ENCODE results near the gene RAD23A. TPM values are rescaled to one million over a fixed set of nuclear protein-coding genes. Genes with fewer than 3 reads are reported as not detected.

The RAD23A gene
- total and polyA plus RNA-seq, 2 of the 4 experiments (the other 2 are of a cell fraction) = 54.3 to 67.8 TPM

DNA sequence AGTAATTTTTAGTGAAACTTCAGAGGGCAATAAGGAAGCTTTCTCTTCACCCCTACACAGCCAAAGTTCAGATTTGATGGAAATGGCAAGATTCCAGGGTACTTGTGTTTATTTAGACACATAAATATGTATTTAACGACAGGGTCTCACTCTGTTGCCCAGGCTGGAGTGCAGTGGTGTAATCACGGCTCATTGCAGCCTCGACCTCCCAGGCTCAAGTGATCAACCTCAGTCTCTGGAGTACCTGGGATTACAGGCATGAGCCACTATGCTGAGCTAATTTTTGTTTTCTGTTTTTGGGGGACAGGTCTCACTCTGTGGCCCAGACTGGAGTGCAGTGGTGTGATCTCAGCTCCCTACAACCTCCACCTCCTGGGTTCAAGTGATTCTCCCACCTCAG, 24.6 kb upstream of the RAD23A start:
- Histone ChIP-seq H2AFZ (replicated peaks; ENCODE audit: low read length, poor library complexity) (no peak overlapping the region), H3K18ac (ENCODE audit: low read depth, low read length) (no peak overlapping the region), H3K23ac (ENCODE audit: low read depth, low read length) (no peak overlapping the region), H4K5ac (ENCODE audit: low read depth, low read length) (no peak overlapping the region), H3K9me3 (ENCODE audit: control insufficient read depth, insufficient read depth, low read length) (no peaks in the 10 kb centered on the region), H3K9ac (ENCODE audit: low read depth, low read length) (no peak overlapping the region), H3K56ac (ENCODE audit: extremely low read depth, insufficient read depth, low read length) (no peak overlapping the region), H3K27ac (ENCODE audit: insufficient read depth, low read length) (no peak overlapping the region), H2BK120ac (ENCODE audit: low read depth, low read length) (no peak overlapping the region), H2BK15ac (ENCODE audit: low read depth, low read length) (no peak overlapping the region), H2BK20ac (ENCODE audit: low read depth, low read length) (no peak overlapping the region), H3K27me3 (ENCODE audit: control insufficient read depth, insufficient read depth, low read length) (no peaks in the 10 kb centered on the region), H2AK9ac (replicated peaks; ENCODE audit: low read depth, low read length, poor library complexity) (no peak overlapping the region), H3K79me1 (ENCODE audit: low read depth in 1 of 2, low read length in 2 of 2) (peaks cover 0 to 10% of the 10 kb centered on the region in 2 experiments; a peak in 1 of 4 replicates), H2AK5ac (ENCODE audit: low read depth, low read length) (no peak overlapping the region), H3K36me3 (ENCODE audit: control insufficient read depth, insufficient read depth, low read length) (peaks cover 30% of the 10 kb centered on the region), H4K91ac (ENCODE audit: insufficient read depth, low read depth, low read length) (no peak overlapping the region), H3K4me3 (ENCODE audit: insufficient read depth, low read depth, low read length) (no peak overlapping the region), H3K4me2 (ENCODE audit: low read depth, low read length) (no peak overlapping the region), H3K4ac (ENCODE audit: low read depth, low read length) (no peak overlapping the region), H3K14ac (replicated peaks; ENCODE audit: low read depth, low read length) (no peak overlapping the region), H4K8ac (ENCODE audit: low read depth in 2 of 2, low read length in 2 of 2) (no peak overlapping the region), H3K4me1 (ENCODE audit: control insufficient read depth, insufficient read depth, low read length) (no peaks in the 10 kb centered on the region), H4K20me1 (ENCODE audit: insufficient read depth, low read length) (no peaks in the 10 kb centered on the region; the same call in 1 of the 2 replicates), H3K9me1 (ENCODE audit: insufficient read depth, low read length) (no peaks in the 10 kb centered on the region), H2BK5ac (ENCODE audit: low read depth, low read length, poor library complexity, severe bottlenecking) (no peak overlapping the region)
- no peak for TF ChIP-seq MXI1 (IDR thresholded peaks at IDR 0.05; ENCODE audit: borderline replicate concordance, low read depth, low read length)
- TF ChIP-seq, protein P1, sequence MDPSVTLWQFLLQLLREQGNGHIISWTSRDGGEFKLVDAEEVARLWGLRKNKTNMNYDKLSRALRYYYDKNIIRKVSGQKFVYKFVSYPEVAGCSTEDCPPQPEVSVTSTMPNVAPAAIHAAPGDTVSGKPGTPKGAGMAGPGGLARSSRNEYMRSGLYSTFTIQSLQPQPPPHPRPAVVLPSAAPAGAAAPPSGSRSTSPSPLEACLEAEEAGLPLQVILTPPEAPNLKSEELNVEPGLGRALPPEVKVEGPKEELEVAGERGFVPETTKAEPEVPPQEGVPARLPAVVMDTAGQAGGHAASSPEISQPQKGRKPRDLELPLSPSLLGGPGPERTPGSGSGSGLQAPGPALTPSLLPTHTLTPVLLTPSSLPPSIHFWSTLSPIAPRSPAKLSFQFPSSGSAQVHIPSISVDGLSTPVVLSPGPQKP (IDR thresholded peaks at IDR 0.05; ENCODE audit: borderline replicate concordance, low read depth, low read length) = no peak
- TF ChIP-seq RCOR1 (IDR thresholded peaks at IDR 0.05; ENCODE audit: insufficient replicate concordance, low read length) = no peak
- no peak for TF ChIP-seq CEBPB (IDR thresholded peaks at IDR 0.05; ENCODE audit: low read depth, low read length)
- TF ChIP-seq CHD1 (IDR thresholded peaks at IDR 0.05; ENCODE audit: low read depth, low read length) = no peak
- TF ChIP-seq NFE2L2 (IDR thresholded peaks at IDR 0.05; ENCODE audit: low read depth, low read length) = no peak
- TF ChIP-seq MAZ (IDR thresholded peaks at IDR 0.05; ENCODE audit: borderline replicate concordance, low read depth, low read length) = no peak
- TF ChIP-seq POLR2A (IDR thresholded peaks at IDR 0.05; ENCODE audit: low read depth, low read length) = no peak
- no peak for TF ChIP-seq BHLHE40 (IDR thresholded peaks at IDR 0.05; ENCODE audit: low read depth, low read length)
- no peak for TF ChIP-seq RFX5 (IDR thresholded peaks at IDR 0.05; ENCODE audit: low read depth, low read length)
- no peak for TF ChIP-seq SMC3 (IDR thresholded peaks at IDR 0.05; ENCODE audit: low read depth, low read length)
- TF ChIP-seq, protein P2, sequence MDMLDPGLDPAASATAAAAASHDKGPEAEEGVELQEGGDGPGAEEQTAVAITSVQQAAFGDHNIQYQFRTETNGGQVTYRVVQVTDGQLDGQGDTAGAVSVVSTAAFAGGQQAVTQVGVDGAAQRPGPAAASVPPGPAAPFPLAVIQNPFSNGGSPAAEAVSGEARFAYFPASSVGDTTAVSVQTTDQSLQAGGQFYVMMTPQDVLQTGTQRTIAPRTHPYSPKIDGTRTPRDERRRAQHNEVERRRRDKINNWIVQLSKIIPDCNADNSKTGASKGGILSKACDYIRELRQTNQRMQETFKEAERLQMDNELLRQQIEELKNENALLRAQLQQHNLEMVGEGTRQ (IDR thresholded peaks at IDR 0.05; ENCODE audit: low read depth, low read length) = no peak
- no peak for TF ChIP-seq RAD21 (IDR thresholded peaks at IDR 0.05; ENCODE audit: low read length)
- TF ChIP-seq MAFK (IDR thresholded peaks at IDR 0.05; ENCODE audit: low read depth, low read length) = no peak
- no peak for TF ChIP-seq FOS (IDR thresholded peaks at IDR 0.05; ENCODE audit: low read depth, low read length)
- DNase-seq = no peak
- intact Hi-C loops (cut with micrococcal nuclease) (no loop called here), in situ Hi-C loops (cut with MboI; ENCODE audit: low sequenced_read_pairs) (no loop called here), dilution Hi-C loops (cut with HindIII; ENCODE audit: low sequenced_read_pairs, unreplicated experiment) (no loop called here)
- BruUV-seq (replicated peaks) = no TSS peak
- ATAC-seq (ENCODE audit: low read depth) = no peak
- POLR2A ChIA-PET (ENCODE audit: unreplicated experiment) = interaction anchor here (1.1 kb wide), 1 partner anchor 12 kb away, joined by 4 read pairs; the partner anchor contains the start of gene FARSA
- WGBS, 2 experiments (ENCODE audit: extremely low coverage in 2 of 2, insufficient read length in 1 of 2) = no CpG with 5 or more reads among the region's 3 CpGs
- CTCF ChIA-PET = interaction anchor here (0.6 kb wide), 1 partner anchor 927 kb away, joined by 3 read pairs; no protein-coding TSS in a partner anchor

All from IMR-90 (cell line).